Activated T-helper 1 cell treated with anti-CD3 and anti-CD28 coated beads, Interleukin-2, amount 50 U/mL, for 16 hours (primary cell): ENCODE results near the gene PPP2R5C.
"Not testable (repeated sequence)": the region's sequence is repeated elsewhere in the genome, so short reads cannot be mapped to it uniquely, and the experiment has no call there.

ENCODE experiments used
- DNase-seq, 2 donors: peaks; one replicate each; pipeline ENCODE4 v3.0.0-alpha.2; 2020; ENCODE audit warnings: low read depth in 1 of 2, low spot score in 1 of 2

PPP2R5C gene

GRCh38 chr14:101963656-101964296 lies 202.3 kb downstream of the PPP2R5C start:
- no peak for DNase-seq

- DNase-seq, result peak; percentile 70 to 85
Observed at GRCh38 chr14:101964297-101965180, 203.0 kb downstream of the PPP2R5C start, which contains the start of gene DYNC1H1. DYNC1H1 (plus strand) TSS chr14:101964573; CDS start chr14:101964692, 119 bp downstream.

- DNase-seq, result peak; percentile 29 to 38
Observed at GRCh38 chr14:101965181-101965544, 203.7 kb downstream of the PPP2R5C start.

- DNase-seq, result no peak
Observed at GRCh38 chr14:101965770-101966722, 204.5 kb downstream of the PPP2R5C start.

- DNase-seq, result no peak
Observed at GRCh38 chr14:101966742-101967141, 205.2 kb downstream of the PPP2R5C start.

GRCh38 chr14:101968186-101968585 lies 206.7 kb downstream of the PPP2R5C start:
- DNase-seq, result no peak

- DNase-seq, result no peak
Observed at GRCh38 chr14:101969481-101969880, 208.0 kb downstream of the PPP2R5C start.

GRCh38 chr14:101970830-101971400 lies 209.4 kb downstream of the PPP2R5C start:
- no peak for DNase-seq

GRCh38 chr14:101971458-101971857 lies 209.9 kb downstream of the PPP2R5C start:
- DNase-seq, result not testable (repeated sequence)

GRCh38 chr14:101972126-101972866 lies 210.8 kb downstream of the PPP2R5C start:
- no peak for DNase-seq

GRCh38 chr14:101973356-101973755 lies 211.8 kb downstream of the PPP2R5C start:
- no peak for DNase-seq

GRCh38 chr14:101975231-101975630 lies 213.7 kb downstream of the PPP2R5C start:
- no peak for DNase-seq
